NCI-H1436 treated with DMSO at 0.1 percent for 48 hours (cell line): ENCODE results near the gene SSBP3.

ENCODE experiments used
- DNase-seq: peaks from one replicate; lab custom pipeline; 2025; lab: John Stamatoyannopoulos, UW

Gene SSBP3

DNA sequence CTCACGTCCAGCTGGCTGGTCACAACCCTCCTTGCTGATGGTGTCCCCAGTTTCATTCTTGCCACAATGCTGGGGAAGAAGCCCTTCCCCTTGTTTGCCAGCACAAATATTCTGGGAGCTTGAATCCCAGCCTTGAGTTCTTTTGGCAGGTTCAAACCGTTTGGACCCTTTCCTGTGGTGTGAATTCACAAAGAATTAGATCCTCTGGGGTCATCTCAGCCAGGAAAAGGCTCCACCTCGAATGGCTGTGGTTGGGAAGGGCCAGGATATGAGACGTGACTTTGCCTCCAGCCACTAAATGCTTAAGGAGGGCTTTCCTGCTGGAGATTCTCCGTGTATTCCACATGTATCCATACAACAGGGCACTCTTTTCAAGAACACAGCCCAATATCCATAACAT, 139.3 kb downstream of the SSBP3 start:
- DNase-seq: no peak

DNA sequence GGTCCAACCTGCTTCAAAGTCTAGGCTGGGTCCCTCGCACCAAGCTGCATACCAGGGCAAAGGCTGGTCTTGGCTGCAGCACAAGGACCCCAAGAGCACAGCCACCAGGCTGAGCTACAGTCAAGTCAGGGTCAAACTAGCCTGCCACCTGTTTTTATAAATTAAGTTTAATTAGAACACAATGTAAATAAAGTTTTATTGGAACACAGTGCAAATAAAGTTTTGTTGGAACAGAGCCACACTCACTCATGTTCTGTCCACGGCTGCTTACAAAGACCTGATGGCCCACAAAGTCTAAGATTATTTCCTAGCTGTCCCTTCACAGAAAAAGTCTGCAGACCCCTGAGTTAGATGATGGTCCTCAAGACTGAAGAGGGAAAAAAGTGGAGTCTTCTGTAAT, 140.0 kb downstream of the SSBP3 start:
- DNase-seq: no peak

DNA sequence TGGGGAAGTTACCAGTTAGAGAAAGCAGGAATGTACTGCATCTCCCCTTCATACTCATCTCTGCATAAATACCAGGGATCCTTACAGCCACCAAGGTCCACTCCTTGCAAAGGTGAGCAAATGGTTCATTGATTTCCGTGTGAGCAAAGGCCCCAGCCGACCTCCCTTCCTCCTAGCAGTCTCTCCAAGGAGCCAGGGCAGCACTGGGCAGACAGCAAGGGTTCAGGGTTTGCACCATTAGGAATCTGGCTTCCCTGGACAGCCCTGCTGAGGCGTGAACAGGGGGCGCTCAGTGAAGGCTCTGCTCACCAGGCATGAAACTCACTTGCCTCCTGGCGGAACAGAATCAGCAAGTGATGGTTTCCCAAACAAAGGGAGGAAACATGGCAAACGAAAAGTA, 140.5 kb downstream of the SSBP3 start:
- no peak for DNase-seq

DNA sequence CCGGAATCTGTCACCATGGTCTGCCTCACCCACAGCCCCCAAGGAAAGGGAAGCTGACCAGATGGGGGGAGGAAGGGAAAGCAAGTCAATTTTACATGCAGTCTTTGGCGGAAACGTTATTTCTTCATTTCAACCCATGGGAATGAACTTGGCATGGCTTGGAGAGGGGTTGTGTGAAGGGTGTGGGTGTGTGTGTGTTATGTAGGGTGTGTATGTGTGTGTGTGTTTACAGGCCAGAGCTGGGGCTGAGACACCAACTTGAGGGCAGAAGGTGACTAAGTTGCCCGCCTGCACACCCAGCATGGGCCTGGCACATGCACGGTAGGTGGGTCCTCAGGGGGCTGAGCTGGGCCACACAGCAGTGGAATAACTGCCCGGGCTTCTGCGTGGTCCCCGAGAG, 141.1 kb downstream of the SSBP3 start:
- DNase-seq: no peak

DNA sequence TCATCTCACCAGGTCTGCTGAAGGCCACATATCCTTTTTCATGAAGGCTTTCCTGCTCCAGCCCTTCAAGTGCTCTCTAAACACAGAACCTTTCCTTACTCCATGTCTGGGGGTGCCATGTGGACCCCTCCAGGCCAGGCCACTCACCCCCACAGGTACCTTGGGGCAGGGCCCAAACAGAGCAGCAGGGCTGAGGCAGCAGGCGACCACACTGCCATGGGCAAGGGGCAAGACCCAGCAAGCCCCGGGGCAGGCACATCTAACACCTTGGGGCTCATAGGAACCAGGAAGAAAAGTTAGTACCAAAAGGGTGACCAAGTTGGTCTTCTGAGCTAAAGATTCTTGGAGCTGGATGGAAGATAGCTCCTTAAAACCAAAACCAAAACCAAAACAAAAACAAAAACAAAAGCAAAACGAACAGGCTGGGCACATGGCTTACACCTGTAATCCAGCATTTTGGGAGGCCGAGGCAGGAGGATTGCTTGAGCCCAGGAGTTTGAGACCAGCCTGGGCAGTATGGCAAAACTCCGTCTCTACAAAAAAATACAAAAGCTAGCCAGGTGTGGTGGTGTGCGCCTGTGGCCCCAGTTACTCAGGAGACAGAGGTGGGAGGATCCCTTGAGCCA, 142.5 kb downstream of the SSBP3 start:
- DNase-seq: no peak

DNA sequence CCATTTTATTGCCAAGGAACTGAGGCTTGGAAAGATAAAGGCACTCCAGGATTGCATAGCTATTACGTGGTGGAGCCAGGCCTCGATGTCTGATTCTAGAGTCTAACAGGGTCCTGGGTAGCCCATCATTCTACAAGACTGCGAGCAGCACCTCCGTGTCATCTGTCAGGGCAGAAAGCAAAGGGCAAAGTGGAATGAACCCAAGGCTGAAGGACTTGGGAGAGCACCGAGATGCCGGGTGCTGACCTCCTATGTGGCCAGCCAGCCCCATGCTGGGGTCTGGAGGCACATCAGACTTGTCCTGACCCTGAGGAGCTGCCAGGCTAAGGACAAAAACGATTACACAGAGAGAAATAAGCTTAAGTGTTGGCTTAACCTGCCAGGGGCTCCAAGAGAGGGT, 143.9 kb downstream of the SSBP3 start:
- no peak for DNase-seq

DNA sequence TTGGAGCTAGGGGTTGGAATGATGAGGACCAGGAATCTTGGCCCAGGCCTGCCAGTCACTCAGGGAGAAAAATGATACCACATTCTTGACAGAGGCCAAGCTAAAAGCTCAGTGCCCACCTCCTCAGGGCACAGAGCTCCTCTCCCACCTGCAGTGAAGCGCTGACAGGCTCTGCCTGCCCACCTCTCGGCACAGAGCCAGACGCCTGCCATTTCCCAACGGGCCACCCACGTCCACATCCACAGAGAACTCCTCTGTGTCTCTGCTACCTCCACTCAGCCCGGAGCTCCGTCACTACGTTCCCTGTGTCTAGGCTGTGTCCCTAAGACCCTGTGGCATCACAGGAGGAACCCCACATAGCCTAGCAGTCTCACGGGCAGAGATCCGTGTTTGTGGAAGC, 145.4 kb downstream of the SSBP3 start:
- no peak for DNase-seq

DNA sequence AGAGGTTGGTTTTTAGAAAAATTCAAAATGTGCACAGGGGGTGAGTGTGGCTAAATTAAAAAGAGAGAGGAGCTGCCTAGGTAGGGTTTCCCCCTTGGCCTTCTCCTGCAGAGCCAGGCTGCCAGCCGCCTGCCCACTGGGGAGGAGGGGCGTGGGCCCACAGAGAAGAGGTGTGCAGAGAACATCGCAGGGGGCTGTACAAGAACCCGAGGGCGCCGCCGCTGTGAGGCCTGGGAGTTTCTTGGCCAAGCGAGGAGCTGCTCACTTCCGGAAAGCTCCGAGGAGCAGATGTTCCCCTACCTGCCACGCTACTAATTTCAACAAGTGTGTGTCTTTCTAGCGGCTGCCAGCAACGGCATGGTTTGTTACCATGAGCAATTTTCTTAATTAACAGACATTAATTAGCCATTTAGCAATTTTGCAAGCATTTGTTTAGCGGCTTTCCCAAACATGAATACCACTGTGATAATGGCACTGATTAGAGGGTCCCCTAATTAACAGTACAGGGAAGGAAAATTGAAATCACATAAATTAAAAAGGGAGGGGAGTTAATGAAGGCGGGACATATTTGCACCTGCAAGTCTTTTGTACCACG, 146.6 kb downstream of the SSBP3 start:
- peak; percentile 83 for DNase-seq

DNA sequence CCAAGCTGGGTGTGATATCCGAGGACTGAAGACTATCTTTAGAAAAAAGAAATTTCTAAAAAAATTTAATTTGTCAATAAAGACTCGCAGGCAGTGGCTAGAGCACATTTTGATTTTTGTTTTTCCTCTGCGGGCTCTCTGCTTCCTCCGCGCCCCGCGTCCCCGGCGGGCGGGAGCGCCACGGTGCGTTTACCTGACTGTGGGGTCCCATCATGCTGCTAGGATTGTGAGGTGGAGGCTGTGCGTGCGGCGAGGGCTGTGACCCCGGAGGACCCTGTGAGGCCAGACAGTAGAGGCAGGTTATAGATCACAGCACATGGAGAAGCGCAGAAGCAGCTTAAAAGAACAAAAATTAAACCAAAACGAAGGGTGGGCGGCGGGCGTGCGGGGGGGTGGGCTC, 148.3 kb downstream of the SSBP3 start:
- no peak for DNase-seq

DNA sequence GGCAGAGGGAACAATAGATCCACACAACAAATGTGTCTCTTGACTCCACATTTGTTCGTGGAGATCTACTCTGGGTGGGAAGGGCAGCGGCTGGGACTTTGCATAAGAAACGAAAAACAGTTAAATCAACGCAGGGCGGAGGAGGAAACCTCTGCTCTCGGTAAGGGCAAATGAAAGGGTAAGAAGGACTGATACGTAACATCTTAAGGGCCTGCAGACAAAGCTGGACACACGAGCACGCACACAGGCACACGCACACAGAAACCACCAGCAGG, 148.9 kb downstream of the SSBP3 start:
- DNase-seq: no peak

DNA sequence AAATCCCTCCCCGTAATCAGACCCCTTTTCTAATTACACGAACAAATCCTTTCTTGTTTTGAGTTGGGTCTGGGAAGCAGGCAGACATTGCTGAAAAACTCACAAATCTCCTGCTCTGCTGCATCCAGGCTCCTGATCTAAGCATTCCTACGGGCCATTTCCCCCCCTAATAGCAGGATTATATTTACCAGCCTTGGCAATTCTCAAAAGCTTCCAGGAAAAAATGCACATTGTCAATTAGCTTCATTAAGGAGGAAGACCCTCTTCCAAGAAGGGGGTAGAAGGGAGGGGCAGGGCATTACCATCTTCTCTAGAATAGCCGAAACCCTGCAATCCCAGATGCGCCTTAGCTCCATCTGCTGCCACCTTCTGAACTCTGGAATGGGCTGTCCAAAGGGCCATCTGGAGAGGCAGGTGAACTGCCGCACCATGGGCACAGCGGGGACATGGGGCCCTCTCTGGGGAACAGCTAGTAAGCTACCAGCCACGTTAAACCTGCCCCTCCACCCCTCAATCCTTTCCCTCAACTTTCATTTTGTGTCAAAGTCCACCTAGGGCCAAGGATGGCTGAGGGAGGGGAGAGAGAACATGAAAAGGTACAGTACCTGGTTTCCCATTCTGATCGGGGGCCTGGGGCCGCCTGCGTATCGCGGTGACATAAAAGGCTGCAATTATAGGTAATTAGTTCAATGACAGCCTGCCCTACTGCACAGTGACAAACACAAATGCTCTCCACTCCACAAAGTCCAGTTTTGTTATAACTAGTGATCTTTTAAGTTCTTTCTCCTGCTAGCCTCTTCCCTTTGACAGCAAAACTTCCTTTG, 149.5 kb downstream of the SSBP3 start:
- no peak for DNase-seq

DNA sequence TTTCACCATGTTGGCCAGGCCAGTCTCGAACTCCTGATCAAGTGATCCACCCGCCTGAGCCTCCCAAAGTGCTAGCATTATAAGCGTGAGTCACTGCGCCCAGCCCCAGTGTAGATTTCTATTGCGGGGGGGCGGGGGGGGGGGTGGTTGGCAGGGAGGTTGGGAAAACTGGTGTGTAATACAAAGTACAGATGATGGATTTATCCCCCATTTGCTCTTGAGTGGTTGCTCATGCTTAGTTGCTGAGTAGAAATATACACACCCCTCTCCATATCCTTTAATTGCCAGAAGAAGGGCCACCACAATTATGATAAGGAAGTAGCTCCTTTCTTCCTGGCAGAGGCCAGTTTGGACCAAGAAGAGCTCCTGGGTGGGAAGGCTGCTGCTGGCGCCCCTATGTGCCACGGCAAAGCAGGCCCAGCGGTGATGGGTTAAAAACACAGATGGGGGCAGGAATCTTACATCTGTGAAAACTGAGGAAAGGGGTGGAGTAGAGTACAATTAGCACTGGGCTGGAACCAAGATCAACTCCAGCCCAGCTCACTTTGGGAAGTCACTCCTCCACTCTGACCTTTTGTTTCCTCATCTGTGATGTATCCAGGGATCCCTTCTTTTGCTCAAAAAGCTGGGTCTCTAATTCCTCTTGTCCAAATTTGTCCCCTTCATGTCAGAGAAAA, 151.0 kb downstream of the SSBP3 start:
- no peak for DNase-seq

DNA sequence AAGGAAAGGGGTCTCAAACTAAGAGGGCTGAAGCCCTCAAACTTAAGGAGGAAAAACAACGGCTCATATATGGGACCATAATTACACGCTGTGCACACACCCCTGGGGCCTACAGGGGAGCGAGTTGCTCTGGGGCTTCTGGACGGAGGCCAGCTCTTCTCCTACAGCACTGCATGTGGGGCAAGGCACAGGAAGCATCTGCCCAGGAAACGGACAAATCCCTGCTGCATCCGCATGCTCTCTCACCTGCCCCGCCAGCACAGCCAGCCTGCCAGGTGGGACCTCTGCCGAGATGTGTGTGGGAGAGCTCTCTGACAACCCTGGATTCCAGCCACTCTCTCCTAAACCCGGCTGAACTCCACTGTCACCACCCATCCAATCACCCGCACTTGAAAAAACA, 152.1 kb downstream of the SSBP3 start:
- DNase-seq: peak; percentile 31

DNA sequence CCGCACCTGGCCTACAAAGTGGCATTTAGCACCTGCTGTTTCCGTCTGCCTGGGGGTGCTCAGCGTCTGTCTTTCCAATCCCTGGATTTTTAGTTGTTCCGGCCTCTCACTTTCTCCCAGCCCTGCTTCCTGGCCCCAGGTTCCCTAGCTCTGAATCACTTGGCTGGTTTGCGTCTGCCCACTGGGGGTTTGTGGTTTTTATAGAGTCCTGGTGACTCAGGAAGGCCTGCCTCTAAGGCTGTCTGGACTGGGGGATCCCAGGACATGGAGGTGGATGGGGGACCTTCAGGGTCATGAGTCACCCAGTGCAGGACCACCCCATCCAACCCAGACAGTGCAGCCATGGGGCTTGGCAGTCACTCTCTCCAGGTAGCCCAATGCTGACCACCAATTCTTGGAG, 152.7 kb downstream of the SSBP3 start:
- no peak for DNase-seq

DNA sequence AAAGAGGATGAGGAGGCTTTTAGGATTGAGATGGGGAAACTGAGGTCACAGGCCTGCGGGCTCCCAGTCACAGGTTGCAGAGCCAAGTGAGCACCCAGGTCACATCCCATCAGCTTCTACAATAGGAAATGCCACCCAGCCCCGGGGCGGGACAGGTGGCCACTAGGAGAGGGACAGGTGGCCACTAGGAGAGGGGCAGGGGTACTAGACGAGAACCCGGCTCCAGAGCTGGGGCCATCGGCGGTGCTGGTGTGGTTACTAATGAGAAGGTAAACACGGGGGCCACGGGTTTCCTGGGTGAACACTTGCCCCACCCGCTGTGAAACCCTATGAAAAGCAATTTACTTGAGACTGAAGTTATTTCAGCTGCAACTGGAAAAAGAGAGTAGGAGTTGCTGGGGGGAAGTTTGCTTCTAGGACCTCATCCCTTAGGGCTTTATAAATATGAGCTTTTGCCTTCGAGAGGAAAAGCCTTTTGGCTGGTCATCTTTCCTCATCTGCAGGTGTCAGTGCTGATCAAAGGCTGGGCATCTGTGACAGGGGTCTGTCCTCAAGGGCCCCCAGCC, 153.7 kb downstream of the SSBP3 start:
- DNase-seq: no peak

DNA sequence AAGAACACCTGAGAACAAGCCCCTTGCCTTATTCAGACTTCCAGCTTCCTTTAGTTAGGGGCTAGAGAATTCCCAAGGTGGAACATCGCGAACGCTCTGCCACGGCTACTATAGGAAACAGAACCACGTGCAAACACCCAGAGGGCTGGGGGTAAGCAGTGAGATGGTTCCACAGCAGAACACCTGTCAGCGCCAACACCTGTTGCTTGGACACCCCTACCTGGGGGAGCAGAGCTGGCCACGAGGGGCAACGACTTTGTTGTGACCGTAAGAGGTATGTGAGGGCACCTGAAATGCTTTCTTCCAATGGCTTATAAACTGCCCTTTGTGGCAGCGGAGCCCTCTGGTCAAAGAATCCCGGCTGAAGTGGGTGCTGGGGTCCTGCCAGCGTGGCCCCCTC, 155.5 kb downstream of the SSBP3 start:
- no peak for DNase-seq

DNA sequence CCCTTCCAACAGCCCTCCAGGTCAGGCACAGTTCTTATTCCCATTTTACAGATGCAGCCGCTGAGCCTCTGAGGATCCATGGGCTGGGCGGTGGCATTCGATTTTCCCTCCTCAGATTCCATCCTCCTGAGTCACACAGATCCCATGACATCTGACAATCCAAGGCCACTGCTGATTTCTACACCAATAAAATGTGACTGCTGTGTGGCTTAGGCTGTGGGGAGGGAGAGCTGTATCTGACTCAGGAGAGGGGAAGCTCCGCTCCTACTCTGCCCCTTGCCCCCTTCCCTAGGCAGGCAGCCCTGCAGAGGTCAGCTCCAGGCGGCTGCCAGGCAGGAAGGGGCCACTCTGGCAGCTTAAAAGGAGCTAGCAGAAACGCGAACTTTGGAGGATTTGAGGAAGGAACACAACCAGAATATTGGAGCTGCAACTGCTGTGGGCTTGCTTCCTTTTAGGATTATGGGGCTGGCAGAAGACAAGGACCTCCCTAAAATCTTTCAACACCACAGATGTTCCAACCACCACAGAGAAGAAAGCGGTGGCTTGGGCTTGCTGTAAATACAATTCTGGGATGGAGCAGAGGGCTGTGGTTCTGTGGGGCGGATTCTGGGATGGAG, 156.3 kb downstream of the SSBP3 start:
- no peak for DNase-seq

DNA sequence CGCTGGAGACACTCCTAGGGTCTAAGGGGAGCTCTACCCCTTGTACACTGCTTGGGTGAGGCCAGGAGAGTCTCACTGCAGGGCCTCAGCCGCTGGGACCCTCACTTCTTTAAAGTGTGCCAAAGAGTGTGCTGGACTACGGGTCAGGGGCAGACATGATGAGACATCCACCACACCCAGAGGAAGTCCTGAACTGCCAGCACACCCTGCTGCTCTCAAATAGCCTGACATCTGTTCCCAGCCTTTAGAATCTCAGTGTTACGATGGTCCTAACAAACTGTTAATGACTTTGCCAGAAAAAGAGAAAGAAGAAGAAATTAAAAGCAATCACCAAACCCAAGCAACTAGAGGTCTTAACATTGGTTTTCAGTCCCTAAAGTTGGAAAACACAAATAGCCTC, 157.2 kb downstream of the SSBP3 start:
- DNase-seq: no peak

DNA sequence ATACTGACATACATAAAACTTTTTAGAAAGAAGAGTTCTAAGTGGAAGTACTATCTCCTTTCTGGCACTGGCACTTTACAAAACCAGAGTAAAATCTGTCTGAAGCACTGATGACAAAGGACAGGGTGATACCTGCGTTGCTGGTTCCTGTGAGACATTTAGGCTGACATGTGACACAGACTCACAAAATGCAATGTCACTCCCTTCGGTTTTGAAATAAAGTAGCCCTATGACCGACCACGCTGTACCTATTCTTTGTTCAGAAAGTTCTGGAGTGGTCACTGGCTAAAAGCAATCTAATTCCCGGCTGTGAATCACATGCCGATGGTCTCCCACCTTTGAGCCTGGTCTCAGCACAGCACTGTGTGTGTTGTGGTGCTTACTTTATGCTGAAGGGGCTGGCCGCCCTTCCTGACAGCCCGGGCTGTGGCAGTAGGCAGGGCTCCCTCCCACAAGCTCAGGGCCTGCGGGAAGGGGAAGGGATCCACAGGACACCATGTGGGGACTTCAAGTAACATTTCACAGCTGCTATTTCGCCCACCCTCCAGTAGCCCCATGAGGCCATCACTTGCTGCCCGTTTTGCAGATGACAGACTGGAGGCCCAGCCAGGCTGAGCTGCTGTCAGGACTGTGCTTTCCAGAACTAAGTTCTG, 158.2 kb downstream of the SSBP3 start:
- DNase-seq: no peak

DNA sequence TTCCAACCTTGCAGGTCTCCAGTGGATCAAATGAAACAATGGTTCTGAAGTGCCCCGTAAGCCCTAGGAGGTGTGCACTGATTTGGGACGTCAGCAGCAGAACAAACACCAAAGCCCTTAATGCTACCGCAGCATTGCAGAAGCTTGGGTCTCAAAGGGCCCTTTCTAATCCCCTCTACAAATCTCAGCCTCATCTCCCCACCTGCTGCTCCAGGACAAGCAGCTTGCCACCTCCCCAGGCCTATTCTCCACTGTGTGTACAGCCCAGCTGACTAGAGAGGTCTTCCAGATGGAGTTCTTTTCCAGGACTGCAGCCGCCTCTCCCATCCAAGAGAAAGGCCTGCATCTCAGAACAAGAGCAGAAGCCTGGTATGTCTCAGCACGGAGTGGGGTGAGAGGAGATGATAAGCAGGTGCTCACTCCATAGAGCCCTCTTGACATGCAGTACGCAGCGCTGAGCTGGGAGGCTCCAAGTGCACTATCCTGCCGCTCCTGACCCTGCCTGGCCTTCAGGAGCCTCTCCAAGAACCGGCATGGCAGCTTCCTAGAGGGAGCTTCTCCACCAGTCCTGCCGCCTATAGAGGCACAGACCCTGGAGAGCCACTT, 160.0 kb downstream of the SSBP3 start:
- DNase-seq: no peak

DNA sequence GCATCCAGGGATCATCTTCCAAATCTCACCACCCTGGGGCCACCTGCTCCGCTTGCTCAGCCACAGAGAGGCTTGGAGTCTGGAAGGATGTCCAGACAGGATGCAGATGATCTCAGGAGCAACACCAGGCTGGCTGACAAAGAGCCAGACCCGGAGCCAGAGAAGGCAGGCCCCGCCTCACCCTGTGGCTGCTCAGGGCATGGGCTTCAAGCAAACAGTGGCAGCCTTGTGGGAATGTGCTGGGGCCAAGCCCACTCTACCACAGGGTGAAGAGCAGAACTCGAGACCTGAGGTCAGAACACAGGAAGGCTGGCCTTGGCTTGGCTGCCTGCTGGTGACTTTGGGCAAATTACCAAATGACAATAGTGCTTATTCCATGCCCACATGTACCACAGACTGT, 160.7 kb downstream of the SSBP3 start:
- no peak for DNase-seq
